ENCODE results near the gene MAGEA9.
"Not testable (repeated sequence)": the region's sequence is repeated elsewhere in the genome, so short reads cannot be mapped to it uniquely, and the experiment has no call there.

MAGEA9 gene

GRCh38 chrX:149781727-149782126 lies at the start of gene MAGEA9:
TSS of gene MAGEA9 (plus strand) at chrX:149781930. CDS start at chrX:149786211, 4,281 bp downstream.
- not testable (repeated sequence) for H3K4me1 Mint-ChIP-seq; H3K9me3 Mint-ChIP-seq; H3K36me3 Mint-ChIP-seq (ENCODE audit: insufficient read depth); H3K4me3 Mint-ChIP-seq; ATAC-seq (replicated peaks; ENCODE audit: extremely low read depth, poor library complexity, severe bottlenecking); DNase-seq (ENCODE audit: low spot score in 2 of 2); H3K27me3 Mint-ChIP-seq; H3K27ac Mint-ChIP-seq (ENCODE audit: low read depth)

DNA sequence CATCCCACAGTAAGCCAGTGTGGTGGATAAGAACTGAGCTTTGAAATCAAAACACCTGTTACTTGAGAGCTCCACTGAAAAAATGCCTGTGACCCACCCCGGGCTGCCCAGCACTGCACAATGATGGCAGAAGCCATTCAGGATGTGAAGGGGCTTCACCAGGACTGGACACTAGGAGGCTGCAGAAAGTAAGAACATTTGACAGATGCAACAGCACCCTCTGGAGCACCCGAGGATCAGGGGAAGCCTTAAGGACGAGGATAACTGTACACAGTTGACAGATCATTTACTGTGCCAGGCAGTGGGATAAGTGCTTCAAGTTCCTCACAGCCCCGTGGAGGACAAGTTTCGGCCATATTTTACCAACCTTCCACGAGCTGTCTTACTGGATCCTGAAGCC lies 39.5 kb upstream of the MAGEA9 start:
- H3K27ac Mint-ChIP-seq (ENCODE audit: low read depth); H3K36me3 Mint-ChIP-seq (ENCODE audit: insufficient read depth); DNase-seq (ENCODE audit: low spot score in 2 of 2); H3K4me3 Mint-ChIP-seq; H3K4me1 Mint-ChIP-seq; H3K9me3 Mint-ChIP-seq; H3K27me3 Mint-ChIP-seq; ATAC-seq (replicated peaks; ENCODE audit: extremely low read depth, poor library complexity, severe bottlenecking): not testable (repeated sequence)

DNA sequence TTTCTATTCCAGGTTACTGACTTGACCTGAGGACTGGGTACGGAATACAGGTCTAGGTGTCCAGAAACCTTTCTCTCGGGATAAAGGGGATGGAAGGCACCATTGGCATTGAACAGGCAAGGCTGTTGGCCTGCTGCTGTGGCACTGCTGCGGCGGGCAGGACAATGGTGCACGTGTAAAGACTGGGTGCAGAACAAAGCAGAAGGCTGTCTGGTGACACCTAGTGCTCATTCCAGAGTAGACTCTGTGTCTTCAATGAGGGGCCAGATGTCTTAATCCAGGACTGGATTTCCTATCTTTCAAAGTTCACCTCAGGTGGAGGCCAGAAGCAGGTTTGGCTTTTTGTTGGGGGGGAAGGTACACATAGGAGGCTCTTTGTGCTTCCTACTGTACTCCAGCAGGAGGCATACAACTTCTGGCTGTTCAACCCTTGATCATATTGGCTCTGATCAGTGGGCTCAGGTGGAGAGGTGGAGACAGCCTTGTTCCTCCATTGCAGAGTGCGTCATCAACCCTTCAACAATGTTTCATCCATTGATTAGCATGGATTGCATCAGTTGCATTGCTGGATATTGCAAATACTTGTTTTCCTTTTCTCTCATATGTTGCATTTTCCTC lies 35.2 kb upstream of the MAGEA9 start:
- H3K36me3 Mint-ChIP-seq (ENCODE audit: insufficient read depth); H3K4me3 Mint-ChIP-seq; H3K9me3 Mint-ChIP-seq; ATAC-seq (replicated peaks; ENCODE audit: extremely low read depth, poor library complexity, severe bottlenecking); H3K27ac Mint-ChIP-seq (ENCODE audit: low read depth); H3K4me1 Mint-ChIP-seq; H3K27me3 Mint-ChIP-seq; DNase-seq (ENCODE audit: low spot score in 2 of 2): not testable (repeated sequence)

- Mint-ChIP-seq H3K27ac (ENCODE audit: low read depth) (no peak overlapping the region), H3K27me3 (no peaks in the 10 kb centered on the region), H3K4me3 (no peak overlapping the region), H3K9me3 (no peaks in the 10 kb centered on the region), H3K36me3 (ENCODE audit: insufficient read depth) (no peaks in the 10 kb centered on the region), H3K4me1 (no peaks in the 10 kb centered on the region)
- no peak for DNase-seq (ENCODE audit: low spot score in 2 of 2)
- ATAC-seq (replicated peaks; ENCODE audit: extremely low read depth, poor library complexity, severe bottlenecking): no peak
These were observed 24.3 kb upstream of the MAGEA9 start for GRCh38 chrX:149757206-149758067.

DNA sequence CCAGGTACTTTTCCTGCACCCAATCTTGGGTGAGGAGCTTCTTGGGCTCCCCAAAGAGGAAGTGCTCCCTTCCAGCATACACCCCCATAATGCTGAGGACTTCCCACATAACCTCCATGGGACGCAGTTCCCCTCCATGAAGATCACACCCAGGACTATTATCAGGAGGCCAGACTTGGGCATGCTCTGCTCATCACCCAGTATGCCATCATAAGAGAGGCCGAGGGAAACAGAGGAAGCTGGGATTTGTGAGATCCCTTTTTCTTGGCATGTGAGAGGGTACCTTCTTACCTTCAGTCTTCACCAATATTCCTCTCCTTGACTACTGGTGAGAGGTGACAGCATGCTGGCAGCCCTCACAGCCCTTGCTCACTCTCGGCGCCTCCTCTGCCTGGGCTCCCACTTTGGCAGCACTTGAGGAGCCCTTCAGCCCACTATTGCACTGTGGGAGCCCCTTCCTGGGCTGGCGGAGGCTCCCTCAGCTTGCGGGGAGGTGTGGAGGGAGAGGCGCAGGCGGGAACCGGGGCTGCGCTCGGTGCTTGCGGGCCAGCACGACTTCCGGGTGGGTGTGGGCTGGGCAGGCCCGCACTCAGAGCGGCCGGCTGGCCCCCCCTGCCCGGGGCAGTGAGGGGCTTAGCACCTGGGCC lies 23.5 kb upstream of the MAGEA9 start:
- H3K27ac Mint-ChIP-seq (ENCODE audit: low read depth): no peak overlapping the region
- H3K4me1 Mint-ChIP-seq: no peaks in the 10 kb centered on the region
- no peaks in the 10 kb centered on the region for H3K9me3 Mint-ChIP-seq
- no peak for ATAC-seq (replicated peaks; ENCODE audit: extremely low read depth, poor library complexity, severe bottlenecking)
- H3K36me3 Mint-ChIP-seq (ENCODE audit: insufficient read depth): no peaks in the 10 kb centered on the region
- no peaks in the 10 kb centered on the region for H3K27me3 Mint-ChIP-seq
- DNase-seq (ENCODE audit: low spot score in 2 of 2): no peak
- H3K4me3 Mint-ChIP-seq: no peak overlapping the region

GRCh38 chrX:149758715-149759078 lies 23.0 kb upstream of the MAGEA9 start:
- H3K27ac Mint-ChIP-seq (ENCODE audit: low read depth); DNase-seq (ENCODE audit: low spot score in 2 of 2); ATAC-seq (replicated peaks; ENCODE audit: extremely low read depth, poor library complexity, severe bottlenecking); H3K36me3 Mint-ChIP-seq (ENCODE audit: insufficient read depth); H3K4me3 Mint-ChIP-seq; H3K9me3 Mint-ChIP-seq; H3K4me1 Mint-ChIP-seq; H3K27me3 Mint-ChIP-seq: not testable (repeated sequence)

- no peaks in the 10 kb centered on the region for H3K27me3 Mint-ChIP-seq
- H3K27ac Mint-ChIP-seq (ENCODE audit: low read depth): no peak overlapping the region
- ATAC-seq (replicated peaks; ENCODE audit: extremely low read depth, poor library complexity, severe bottlenecking) (no peak), DNase-seq (ENCODE audit: low spot score in 2 of 2) (no peak)
- no peaks in the 10 kb centered on the region for H3K9me3 Mint-ChIP-seq
- H3K4me1 Mint-ChIP-seq: no peaks in the 10 kb centered on the region
- H3K36me3 Mint-ChIP-seq (ENCODE audit: insufficient read depth): no peaks in the 10 kb centered on the region
- H3K4me3 Mint-ChIP-seq: no peak overlapping the region
These were observed 21.9 kb upstream of the MAGEA9 start for GRCh38 chrX:149759824-149760223.

DNA sequence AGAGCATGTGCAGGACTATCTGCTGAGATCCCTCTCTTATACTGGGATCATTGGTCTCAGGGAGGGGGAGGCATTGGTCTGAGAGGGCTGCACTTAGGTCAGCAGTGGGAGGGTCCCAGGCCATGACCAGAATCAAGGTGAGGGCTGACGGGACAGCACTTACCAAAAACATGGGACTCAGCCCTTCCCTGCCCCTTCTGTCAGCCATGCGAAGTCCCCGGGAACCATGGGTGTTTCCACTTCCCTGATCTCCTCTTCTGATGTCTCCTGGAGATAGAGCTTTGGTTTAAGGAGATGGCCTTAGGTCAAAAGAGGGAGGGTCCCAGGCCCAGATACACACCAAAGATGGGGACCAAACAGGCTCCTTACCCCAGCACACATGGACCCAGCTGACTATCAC lies 20.8 kb upstream of the MAGEA9 start:
- no peaks in the 10 kb centered on the region for H3K27me3 Mint-ChIP-seq
- ATAC-seq (replicated peaks; ENCODE audit: extremely low read depth, poor library complexity, severe bottlenecking) (no peak), DNase-seq (ENCODE audit: low spot score in 2 of 2) (no peak)
- H3K9me3 Mint-ChIP-seq: no peaks in the 10 kb centered on the region
- no peaks in the 10 kb centered on the region for H3K36me3 Mint-ChIP-seq (ENCODE audit: insufficient read depth)
- no peak overlapping the region for H3K27ac Mint-ChIP-seq (ENCODE audit: low read depth)
- no peaks in the 10 kb centered on the region for H3K4me1 Mint-ChIP-seq
- H3K4me3 Mint-ChIP-seq: no peak overlapping the region

DNA sequence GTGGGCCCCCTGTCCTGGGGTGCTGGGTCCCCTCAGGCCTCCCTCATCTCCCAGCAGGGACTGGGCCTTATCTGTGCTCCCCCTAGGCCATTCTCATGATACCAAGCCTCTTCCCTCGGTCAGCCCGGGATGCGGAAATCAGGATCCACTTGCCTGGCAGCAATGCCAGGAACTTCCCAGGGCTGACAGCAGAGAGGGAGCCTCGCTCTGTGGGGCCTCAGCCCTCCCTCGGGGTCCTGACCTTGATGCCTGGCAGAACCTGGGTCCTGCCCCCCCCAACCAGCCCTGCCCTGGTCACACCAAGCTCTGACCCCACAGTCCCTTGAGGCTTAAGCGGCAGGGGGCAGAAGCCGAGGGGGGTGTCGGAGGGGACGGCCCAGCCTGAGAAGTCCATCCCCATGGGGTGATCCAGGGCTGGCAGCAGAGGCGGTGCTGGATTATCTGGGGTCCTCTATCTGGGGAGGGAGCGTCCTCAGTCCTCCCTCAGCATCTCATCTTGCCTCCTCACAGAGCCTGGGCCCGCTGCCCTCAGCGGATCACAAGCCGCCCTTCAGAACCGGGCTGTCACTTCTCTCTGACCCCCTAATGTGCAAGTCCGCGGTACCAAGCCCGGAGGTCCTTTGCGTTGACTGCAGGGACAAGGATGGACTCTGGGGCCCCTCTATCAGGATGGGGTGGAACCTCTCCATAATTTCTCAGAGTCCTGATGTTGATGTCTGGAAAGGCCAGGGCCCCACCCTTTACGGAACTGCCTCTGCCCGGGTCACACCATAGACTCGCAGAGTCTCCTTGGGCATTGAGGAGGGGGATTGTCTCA lies 19.7 kb upstream of the MAGEA9 start:
- H3K4me1 Mint-ChIP-seq; H3K27ac Mint-ChIP-seq (ENCODE audit: low read depth); H3K36me3 Mint-ChIP-seq (ENCODE audit: insufficient read depth); H3K27me3 Mint-ChIP-seq; H3K4me3 Mint-ChIP-seq; H3K9me3 Mint-ChIP-seq; ATAC-seq (replicated peaks; ENCODE audit: extremely low read depth, poor library complexity, severe bottlenecking); DNase-seq (ENCODE audit: low spot score in 2 of 2): not testable (repeated sequence)

- Mint-ChIP-seq H3K27ac (ENCODE audit: low read depth) (no peak overlapping the region), H3K4me1 (no peaks in the 10 kb centered on the region), H3K27me3 (no peaks in the 10 kb centered on the region), H3K36me3 (ENCODE audit: insufficient read depth) (no peaks in the 10 kb centered on the region), H3K4me3 (no peak overlapping the region), H3K9me3 (no peaks in the 10 kb centered on the region)
- DNase-seq (ENCODE audit: low spot score in 2 of 2) (no peak), ATAC-seq (replicated peaks; ENCODE audit: extremely low read depth, poor library complexity, severe bottlenecking) (no peak)
These were observed 18.8 kb upstream of the MAGEA9 start for GRCh38 chrX:149762696-149763614.

DNA sequence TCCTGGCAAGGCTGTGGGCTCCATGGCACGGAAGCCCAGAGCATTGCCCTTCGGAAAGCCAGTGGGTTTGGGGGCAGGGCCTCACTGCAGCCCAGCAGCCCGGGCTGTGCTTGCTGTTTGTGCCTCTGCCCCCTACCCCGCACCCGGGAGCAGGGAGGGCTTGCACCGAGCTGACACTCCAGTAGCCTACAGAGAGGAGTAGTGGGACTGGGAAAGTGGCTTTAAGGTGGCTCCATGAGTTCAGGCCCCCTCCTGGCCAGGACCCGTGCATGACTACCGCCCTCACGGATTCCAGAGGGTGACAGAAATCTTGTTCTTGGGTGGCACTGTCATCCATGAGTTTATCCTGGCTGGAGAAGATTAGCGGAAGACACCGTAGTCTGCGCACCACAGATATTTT lies 11.4 kb upstream of the MAGEA9 start:
- not testable (repeated sequence) for ATAC-seq (replicated peaks; ENCODE audit: extremely low read depth, poor library complexity, severe bottlenecking); H3K4me3 Mint-ChIP-seq; H3K27ac Mint-ChIP-seq (ENCODE audit: low read depth); H3K4me1 Mint-ChIP-seq; H3K27me3 Mint-ChIP-seq; DNase-seq (ENCODE audit: low spot score in 2 of 2); H3K9me3 Mint-ChIP-seq; H3K36me3 Mint-ChIP-seq (ENCODE audit: insufficient read depth)

- H3K4me3 Mint-ChIP-seq: not testable (repeated sequence)
These were observed 8.7 kb upstream of the MAGEA9 start for GRCh38 chrX:149773026-149773425.

More at GRCh38 chrX:149773026-149773425, 8.7 kb upstream of the MAGEA9 start:
- not testable (repeated sequence) for H3K4me1 Mint-ChIP-seq; ATAC-seq (replicated peaks; ENCODE audit: extremely low read depth, poor library complexity, severe bottlenecking); H3K36me3 Mint-ChIP-seq (ENCODE audit: insufficient read depth); H3K27me3 Mint-ChIP-seq; H3K9me3 Mint-ChIP-seq; H3K27ac Mint-ChIP-seq (ENCODE audit: low read depth); DNase-seq (ENCODE audit: low spot score in 2 of 2)

Measured in central memory CD8-positive, alpha-beta T cell (primary cell).